ENCODE results near the gene RAD51B.

GRCh38 chr14:68774771-68775613 lies 955.4 kb downstream of the RAD51B start:
- no peak for TF ChIP-seq CTCF (IDR thresholded peaks at IDR 0.05)
- TF ChIP-seq POLR2A (IDR thresholded peaks at IDR 0.05) = no peak

Measured in vagina (tissue), 2 donors.